HG02884 (cell line): ENCODE data around the gene DSE.

Experiments used
- ATAC-seq: cut with Tn5 transposase; IDR thresholded peaks from one replicate; pipeline ENCODE4 v1.9.1; 2021; ENCODE audit warnings: mild to moderate bottlenecking, moderate library complexity; ENCODE audit not compliant: unreplicated experiment

DSE gene

GRCh38 chr6:116408491-116408890 is 37.7 kb downstream of the DSE start:
- ATAC-seq: no peak

DNA sequence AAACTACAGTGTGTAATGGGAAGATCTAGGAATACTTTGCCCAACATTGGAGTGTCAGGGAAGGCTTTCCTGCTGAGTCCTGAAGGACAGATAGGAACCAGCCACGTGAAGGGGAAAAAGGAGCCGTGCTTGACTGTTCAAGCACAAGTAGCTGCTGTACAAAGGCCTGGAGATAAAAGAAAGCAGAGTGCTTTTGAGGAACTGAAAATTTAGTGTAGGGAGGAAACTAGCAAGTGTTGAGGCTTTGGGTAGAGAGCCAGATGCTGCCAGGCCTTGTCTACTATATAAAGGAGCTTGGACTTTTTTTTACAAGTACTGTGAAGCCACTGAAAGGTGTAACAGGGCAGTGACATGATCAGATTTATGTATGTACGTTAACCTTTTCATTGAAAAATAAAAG is 39.0 kb downstream of the DSE start:
- ATAC-seq: peak; percentile 76

DNA sequence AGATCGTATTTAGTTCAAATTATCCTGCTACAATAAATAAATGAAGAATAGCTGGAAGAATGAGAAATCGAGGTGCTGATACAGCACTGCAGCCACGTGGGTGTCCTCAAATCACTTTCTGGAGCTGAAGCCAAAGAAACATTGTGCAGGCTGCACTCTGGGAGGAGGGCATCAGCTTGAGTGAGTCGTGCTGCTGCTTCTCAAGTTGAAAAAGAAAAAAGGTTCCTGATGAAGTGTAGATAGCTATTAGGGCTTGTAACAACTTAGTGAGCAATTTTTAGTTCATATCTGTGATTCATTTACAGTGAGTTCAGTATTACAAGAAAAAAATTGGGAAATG is 40.5 kb downstream of the DSE start:
- no peak for ATAC-seq

- ATAC-seq: no peak
Measured at GRCh38 chr6:116412270-116412669, 41.5 kb downstream of the DSE start.

GRCh38 chr6:116413357-116413756 is 42.6 kb downstream of the DSE start:
- ATAC-seq: no peak

- no peak for ATAC-seq
Measured at GRCh38 chr6:116417661-116418060, 46.9 kb downstream of the DSE start.

DNA sequence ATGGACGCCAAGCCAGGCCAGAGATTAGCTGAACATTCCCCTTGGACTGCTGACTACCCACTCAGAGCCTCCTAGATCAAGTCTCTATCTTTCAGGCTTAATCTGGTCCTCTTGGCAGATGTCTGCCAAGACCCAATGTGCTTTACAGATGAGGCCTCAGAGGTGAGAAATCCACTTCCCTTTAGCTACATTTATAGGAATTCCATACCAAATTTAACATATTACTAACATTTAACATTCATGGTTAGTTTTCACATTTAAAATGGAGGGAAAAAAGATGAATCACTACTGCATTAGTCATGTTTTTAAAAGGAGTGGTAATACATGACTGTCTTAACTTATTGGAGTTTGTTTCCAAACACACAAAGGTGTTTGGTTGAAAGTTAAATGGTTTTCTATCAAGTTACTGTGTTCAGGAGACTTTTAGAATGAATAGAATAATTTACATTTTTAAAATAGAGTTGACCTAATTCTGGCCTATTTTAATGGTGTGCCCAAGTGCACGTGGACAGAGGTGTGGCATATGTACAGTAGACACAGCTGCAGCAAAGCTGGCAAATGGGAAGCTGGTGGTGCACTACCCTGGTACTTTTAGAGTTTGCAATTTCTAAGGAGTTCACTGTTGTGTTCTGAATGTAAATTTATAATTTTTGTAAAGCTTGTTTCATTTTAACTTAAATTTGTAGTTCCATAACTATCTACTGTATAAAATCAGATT is 48.5 kb downstream of the DSE start:
- ATAC-seq: no peak

- no peak for ATAC-seq
Measured at GRCh38 chr6:116420341-116420740, 49.6 kb downstream of the DSE start.

- no peak for ATAC-seq
Measured at GRCh38 chr6:116422238-116422637, 51.5 kb downstream of the DSE start.

DNA sequence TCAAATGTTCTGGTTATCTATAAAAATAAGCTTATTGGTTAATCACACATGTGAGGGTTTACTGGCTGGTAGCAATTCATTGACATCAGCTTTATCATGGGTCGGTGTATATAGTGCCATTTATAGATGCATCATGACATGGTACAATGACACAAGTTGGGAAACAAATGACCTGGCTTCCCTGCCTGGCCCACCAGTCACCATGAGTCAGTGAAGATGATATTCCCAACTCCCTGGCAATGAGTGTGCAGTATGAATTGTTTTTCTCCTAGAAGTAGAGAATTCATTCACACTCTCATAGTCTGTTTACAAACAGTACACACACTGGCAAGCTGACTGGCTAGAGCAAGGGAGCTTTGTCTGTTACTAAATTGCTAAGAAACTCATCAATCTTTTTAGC is 53.3 kb downstream of the DSE start:
- ATAC-seq: no peak

- ATAC-seq: no peak
Measured at GRCh38 chr6:116426551-116426950, 55.8 kb downstream of the DSE start.

DNA sequence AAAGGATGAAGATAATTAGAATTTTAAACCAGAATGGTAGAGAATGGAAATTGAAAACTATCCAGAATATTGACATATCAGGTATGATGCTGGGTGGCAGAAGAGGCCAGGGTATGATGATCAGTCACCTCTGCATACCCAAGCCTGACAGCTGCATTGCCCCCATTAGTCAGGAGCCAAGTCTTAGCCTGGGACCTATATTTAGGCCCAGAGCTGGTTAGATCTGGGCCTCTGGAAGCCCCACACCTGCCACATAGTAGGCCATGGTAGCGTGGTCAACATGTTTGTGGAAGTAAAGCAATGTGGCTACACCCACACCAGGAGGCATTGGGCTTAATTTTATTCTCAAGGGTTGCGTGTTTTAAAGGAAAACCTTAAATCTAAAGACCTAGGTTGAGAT is 58.4 kb downstream of the DSE start:
- no peak for ATAC-seq

- ATAC-seq: no peak
Measured at GRCh38 chr6:116430860-116431259, 60.1 kb downstream of the DSE start.

- ATAC-seq: no peak
Measured at GRCh38 chr6:116431964-116432595, 61.3 kb downstream of the DSE start.

GRCh38 chr6:116433206-116433712 is 62.5 kb downstream of the DSE start:
- no peak for ATAC-seq

GRCh38 chr6:116434056-116434725 is 63.4 kb downstream of the DSE start:
- ATAC-seq: no peak

DNA sequence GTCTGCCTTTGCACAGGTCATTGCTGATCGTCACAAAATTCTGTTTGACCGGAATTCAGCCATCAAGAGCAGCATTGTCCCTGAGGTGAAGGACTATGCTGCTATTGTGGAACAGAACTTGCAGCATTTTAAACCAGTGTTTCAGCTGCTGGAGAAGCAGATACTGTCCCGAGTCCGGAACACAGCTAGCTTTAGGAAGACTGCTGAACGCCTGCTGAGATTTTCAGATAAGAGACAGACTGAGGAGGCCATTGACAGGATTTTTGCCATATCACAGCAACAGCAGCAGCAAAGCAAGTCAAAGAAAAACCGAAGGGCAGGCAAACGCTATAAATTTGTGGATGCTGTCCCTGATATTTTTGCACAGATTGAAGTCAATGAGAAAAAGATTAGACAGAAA is 65.8 kb downstream of the DSE start:
- ATAC-seq: no peak

DNA sequence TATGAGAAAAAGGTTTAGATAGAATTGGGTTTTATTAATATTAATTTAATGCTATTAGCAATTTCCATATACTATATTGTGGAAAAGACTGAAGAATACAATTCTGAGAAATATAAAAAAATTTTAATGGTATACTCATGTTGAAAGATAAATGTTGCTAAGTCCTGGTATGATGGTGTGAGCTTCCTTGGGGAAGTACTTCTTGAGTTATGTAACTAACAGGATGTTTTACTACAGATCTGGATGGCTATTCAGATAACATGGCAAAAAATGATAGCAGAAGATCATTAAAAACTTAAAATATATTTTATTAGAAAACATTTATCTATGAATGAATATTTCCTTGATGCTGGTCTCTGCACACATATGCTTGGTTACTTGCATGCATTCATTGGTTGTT is 66.9 kb downstream of the DSE start:
- ATAC-seq: no peak

DNA sequence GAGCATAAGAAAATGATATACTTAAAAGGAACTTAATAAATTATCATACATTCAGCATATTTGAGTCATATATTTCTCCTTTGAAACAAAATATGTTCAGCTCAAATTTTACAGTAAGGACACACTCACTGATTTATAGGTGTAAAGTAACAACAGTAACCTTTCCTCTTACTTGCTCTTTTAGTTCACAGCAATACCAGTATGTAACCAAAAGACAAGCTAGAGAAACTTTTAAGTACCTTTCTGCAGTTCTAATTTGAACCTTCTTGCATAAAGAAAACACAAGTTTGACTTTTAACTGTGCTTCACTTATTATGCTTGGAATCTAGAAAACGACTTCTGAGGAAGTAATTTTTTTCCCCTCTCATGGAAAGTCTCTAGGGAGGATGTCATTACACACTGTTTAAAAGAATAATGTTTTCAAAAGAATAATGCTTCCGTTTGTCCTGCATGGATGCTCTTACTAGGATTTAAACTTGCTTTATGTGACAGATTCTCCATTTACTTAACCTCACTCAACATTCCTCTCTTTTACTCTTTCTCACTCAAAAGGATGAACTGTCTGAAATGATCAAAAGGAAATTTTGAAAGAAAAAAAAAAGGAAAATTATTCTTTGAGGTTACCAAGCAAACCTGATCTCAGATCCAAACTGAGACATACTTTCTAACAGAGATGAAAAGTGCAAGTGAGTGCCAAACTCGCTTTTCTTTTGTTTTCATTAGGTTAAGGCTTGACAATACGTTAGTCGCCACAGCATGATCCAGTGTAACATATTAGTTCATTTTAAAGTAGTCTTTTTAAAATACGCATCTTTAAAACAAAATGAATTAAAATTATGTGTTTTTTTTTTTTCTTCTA is 68.1 kb downstream of the DSE start:
- no peak for ATAC-seq

GRCh38 chr6:116439522-116440051 is 68.8 kb downstream of the DSE start:
- no peak for ATAC-seq

DNA sequence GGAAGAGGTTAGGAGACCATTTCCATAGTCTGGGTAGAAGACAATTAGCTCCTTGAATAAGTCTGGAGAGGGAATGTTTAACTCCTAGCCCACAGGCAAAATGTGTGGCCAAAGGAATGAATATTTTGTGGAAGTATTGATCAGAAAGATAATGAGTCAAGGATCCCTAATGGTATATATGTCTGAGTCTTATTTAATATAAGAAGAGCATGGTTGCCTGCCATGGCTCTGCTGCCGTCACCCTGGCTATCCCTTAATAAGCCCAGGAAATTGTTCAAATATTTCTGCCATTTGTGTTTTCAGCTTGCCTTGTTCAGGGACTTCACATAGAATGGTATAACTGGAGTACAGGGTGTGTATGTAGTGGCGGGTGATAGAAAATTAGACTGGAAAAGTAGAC is 72.4 kb downstream of the DSE start:
- ATAC-seq: no peak
